HepG2 (cell line): ENCODE data around the gene PAK1IP1. TPM values are rescaled to one million over a fixed set of nuclear protein-coding genes. Genes with fewer than 3 reads are reported as not detected.
"Not testable (repeated sequence)": the region's sequence is repeated elsewhere in the genome, so short reads cannot be mapped to it uniquely, and the experiment has no call there.

Experiments used
- ATAC-seq: fragments of 200-7000 bp; cut with Tn5 transposase; 3 replicates; pipeline ENCODE4 v1.9.1; 2020; ENCODE audit warnings: mild to moderate bottlenecking, moderate library complexity
- BruUV-seq: library from RNA; stranded (reverse); fragments of 400-500 nt; replicated peaks from 2 replicates; lab custom pipeline; 2021; lab: Mats Ljungman, UMichigan
- CTCF ChIA-PET: fragments of 300-600 bp; formaldehyde crosslinking; extraction: SDS; loops from one replicate; lab custom pipeline; 2021; ENCODE audit warnings: low total read pairs, inconsistent platforms, low intra/inter-chr PET ratio; lab: Yijun Ruan, JAX
- POLR2A ChIA-PET: fragments of 350-600 bp; sonication (Branson Sonifier 250); formaldehyde crosslinking; loops from one replicate; lab custom pipeline; 2020; ENCODE audit warnings: antibody characterized with exemption, inconsistent platforms; lab: Yijun Ruan, JAX
- DNase-seq: peaks from one replicate; pipeline ENCODE4 v3.0.0-alpha.2; 2015; ENCODE audit warnings: low spot score
- FAIRE-seq: peaks from 3 replicates; lab custom pipeline; 2011; peaks lifted over from hg19 to GRCh38; lab: Jason Lieb, UNC
- H2AFZ ChIP-seq: one replicate; pipeline ENCODE4 v1.6.1; 2011; ENCODE audit warnings: low read length, inconsistent platforms
- H3K27ac ChIP-seq: fragments of 300-600 bp; 3 replicates; pipeline ENCODE4 v1.8.0; 2011; ENCODE audit warnings: mixed run types, mild to moderate bottlenecking, mixed read lengths, low read length, inconsistent platforms; ENCODE audit not compliant: insufficient read depth; ENCODE audit errors: extremely low read length
- H3K27me3 ChIP-seq, 2 experiments: fragments of 200-600 bp in 1 of 2; 2 replicates in 1 of 2; 3 replicates in 1 of 2; pipeline versions ENCODE4 v1.6.0 to v1.8.0; 2011; ENCODE audit warnings: low read length in 2 of 2, mild to moderate bottlenecking in 2 of 2, moderate library complexity in 2 of 2, inconsistent platforms in 1 of 2; ENCODE audit not compliant: insufficient read depth in 2 of 2, control insufficient read depth in 1 of 2
- H3K36me3 ChIP-seq, 2 experiments: fragments of 200-600 bp in 1 of 2; replicated peaks in 1 of 2; 2 replicates in 1 of 2; 3 replicates in 1 of 2; pipeline versions ENCODE4 v1.5.1 to v1.8.0; 2011; ENCODE audit warnings: low read length in 2 of 2, inconsistent platforms in 1 of 2; ENCODE audit not compliant: insufficient read depth in 2 of 2, control insufficient read depth in 1 of 2
- H3K4me1 ChIP-seq: 2 replicates; pipeline ENCODE4 v1.5.1; 2012; ENCODE audit warnings: low read length, inconsistent platforms; ENCODE audit not compliant: insufficient read depth
- H3K4me2 ChIP-seq: 2 replicates; pipeline ENCODE4 v1.6.0; 2011; ENCODE audit warnings: low read depth, low read length, inconsistent platforms
- H3K4me3 ChIP-seq, 3 experiments: fragments of 200-600 bp in 1 of 3; sonication (generic), shearing (Covaris generic) in 1 of 3; replicated peaks in 1 of 3; 2 replicates each; pipeline ENCODE4 v1.5.1; 2011 to 2016; ENCODE audit warnings: low read length in 3 of 3, inconsistent platforms in 2 of 3, low read depth in 2 of 3, mild to moderate bottlenecking in 2 of 3, control low read depth in 1 of 3, mixed read lengths in 1 of 3; ENCODE audit not compliant: insufficient read depth in 1 of 3
- H3K79me2 ChIP-seq: one replicate; pipeline ENCODE4 v1.6.1; 2011; ENCODE audit warnings: low read length, inconsistent platforms; ENCODE audit not compliant: insufficient read depth
- H3K9ac ChIP-seq: 2 replicates; pipeline ENCODE4 v1.6.0; 2011; ENCODE audit warnings: mild to moderate bottlenecking, low read depth, low read length, inconsistent platforms; ENCODE audit not compliant: insufficient read depth
- H3K9me3 ChIP-seq: 2 replicates; pipeline ENCODE4 v1.5.1; 2012; ENCODE audit warnings: mild to moderate bottlenecking, low read length
- H4K20me1 ChIP-seq: 2 replicates; pipeline ENCODE4 v1.6.0; 2011; ENCODE audit warnings: inconsistent platforms, mild to moderate bottlenecking, low read length, moderate library complexity; ENCODE audit not compliant: insufficient read depth
- FIP1L1 ChIP-seq: fragments of 200-400 bp; formaldehyde crosslinking; IDR thresholded peaks from 2 replicates; pipeline ENCODE4 v1.6.1; 2018; ENCODE audit warnings: low read depth, mild to moderate bottlenecking, low read length, moderate library complexity, borderline replicate concordance; ENCODE audit not compliant: insufficient read depth
- LCORL ChIP-seq, 2 experiments: fragments of 450-650 bp in 1 of 2; sonication (generic) in 1 of 2; formaldehyde crosslinking in 1 of 2; IDR thresholded peaks; 2 replicates each; pipeline versions ENCODE4 v1.5.0 to v1.6.1; 2017 to 2020; ENCODE audit warnings: antibody characterized with exemption in 1 of 2, missing genetic modification reagents in 1 of 2
- MAFK ChIP-seq, 2 experiments: IDR thresholded peaks in 1 of 2; conservative IDR thresholded peaks in 1 of 2; 2 replicates each; pipeline ENCODE4 v1.6.1; 2011; ENCODE audit warnings: improper control_type of control experiment in 2 of 2, low read length in 2 of 2
- NFYB ChIP-seq: sonication (generic); formaldehyde crosslinking; IDR thresholded peaks from 2 replicates; pipeline ENCODE4 v1.4.0; 2020; ENCODE audit warnings: missing genetic modification reagents
- NFYC ChIP-seq: IDR thresholded peaks from 2 replicates; pipeline ENCODE4 v1.6.1; 2016; ENCODE audit warnings: missing genetic modification reagents, missing compliant biosample characterization
- PAWR ChIP-seq: sonication (generic); formaldehyde crosslinking; IDR thresholded peaks from 2 replicates; pipeline ENCODE4 v1.4.0; 2020; ENCODE audit warnings: missing genetic modification reagents, mild to moderate bottlenecking, borderline replicate concordance
- POLR2G ChIP-seq: fragments of 200-400 bp; formaldehyde crosslinking; IDR thresholded peaks from 2 replicates; pipeline ENCODE4 v1.6.1; 2018; ENCODE audit warnings: mild to moderate bottlenecking, low read depth, low read length, moderate library complexity
- SRF ChIP-seq: IDR thresholded peaks from 2 replicates; pipeline ENCODE4 v1.6.1; 2011; ENCODE audit warnings: mild to moderate bottlenecking, low read depth, low read length, moderate library complexity
- TCF12 ChIP-seq, 2 experiments: fragments of 450-650 bp in 1 of 2; sonication (generic) in 1 of 2; formaldehyde crosslinking in 1 of 2; IDR thresholded peaks; 2 replicates each; pipeline versions ENCODE4 v1.6.1 to v1.8.0; 2017 to 2022; ENCODE audit warnings: antibody characterized with exemption in 1 of 2, mild to moderate bottlenecking in 1 of 2, missing genetic modification reagents in 1 of 2, moderate library complexity in 1 of 2
- ZBTB37 ChIP-seq: sonication (generic); formaldehyde crosslinking; IDR thresholded peaks from 2 replicates; pipeline ENCODE4 v1.4.0; 2020; ENCODE audit warnings: mild to moderate bottlenecking, missing genetic modification reagents
- ZNF709 ChIP-seq: sonication (generic); formaldehyde crosslinking; IDR thresholded peaks from 2 replicates; pipeline ENCODE4 v1.5.0; 2020; ENCODE audit warnings: mild to moderate bottlenecking, missing genetic modification reagents
- WGBS: methylation state at CpG from one replicate; pipeline ENCODE4 v1.1.6; 2017; ENCODE audit warnings: low lambda C conversion rate; 5-methylcytosine and 5-hydroxymethylcytosine counted together
- in situ Hi-C: cut with HindIII; loops from 2 replicates; pipeline ENCODE4 v1.10.0; 2017; ENCODE audit warnings: low pct_unique_long_range_greater_than_20kb; ENCODE audit not compliant: extremely low pct_ligation_motif_present
- intact Hi-C: fragments of 100-400 bp; cut with micrococcal nuclease; formaldehyde crosslinking; loops from one replicate; pipeline ENCODE4 v1.10.0; 2022; ENCODE audit not compliant: unreplicated experiment
- polyA plus RNA-seq, 8 experiments: library from polyadenylated mRNA; depleted of rRNA in 3 of 8; stranded (reverse) in 7 of 8; unstranded in 1 of 8; fragments of >200 nt; fragmentation: Illumina TruSeq in 4 of 8; extraction: Trizol in 4 of 8; gene quantifications; 2 replicates each; pipeline versions ENCODE4 v1.2.1 to v1.2.3, GENCODE V29; 2011 to 2016; ENCODE audit warnings: low read depth in 4 of 8, missing spikeins in 1 of 8, mixed read lengths in 1 of 8; ENCODE audit not compliant: insufficient read depth in 1 of 8
- total RNA-seq, 5 experiments: library from RNA; depleted of rRNA; stranded (reverse); fragments of >200 nt; fragmentation: Illumina TruSeq; extraction: Trizol; gene quantifications; 2 replicates each; pipeline ENCODE4 v1.2.3, GENCODE V29; 2016; ENCODE audit warnings: low read depth in 1 of 5

Gene PAK1IP1
- total and polyA plus RNA-seq, 2 of the 13 experiments (the other 11 are each of a cell fraction or from before 2014, with no cell fraction given): 23.4 to 66.2 TPM

- CTCF ChIA-PET: no interaction called here
- no peak for DNase-seq
- TF ChIP-seq POLR2G: no peak
- TF ChIP-seq SRF: no peak
- no peak for TF ChIP-seq PAWR (CRISPR knock-in tag)
- no peak for TF ChIP-seq TCF12 (IDR thresholded peaks at IDR 0.05)
- no peak for TF ChIP-seq TCF12 (CRISPR knock-in tag; IDR thresholded peaks at IDR 0.05)
- no peak for TF ChIP-seq ZNF709 (CRISPR knock-in tag)
- no peak for TF ChIP-seq FIP1L1
- no peak for TF ChIP-seq LCORL (IDR thresholded peaks at IDR 0.05)
- TF ChIP-seq LCORL (CRISPR knock-in tag; IDR thresholded peaks at IDR 0.05): no peak
Observed at GRCh38 chr6:10740061-10740460, 45.3 kb downstream of the PAK1IP1 start.

GRCh38 chr6:10741643-10742042 is 46.9 kb downstream of the PAK1IP1 start:
- H3K4me2 ChIP-seq, H4K20me1 ChIP-seq, BruUV-seq, H3K79me2 ChIP-seq, H3K9me3 ChIP-seq, H3K36me3 ChIP-seq, H2AFZ ChIP-seq, H3K27ac ChIP-seq, ATAC-seq, H3K4me3 ChIP-seq, H3K27me3 ChIP-seq, FAIRE-seq: not testable (repeated sequence)
- 87% methylated on average over 4 of the region's 4 CpGs for WGBS
- peak; percentile 73 for TF ChIP-seq NFYB (CRISPR knock-in tag)
- 0 out of 2 replicates have a peak, but pooled peaks have one; percentile 23 for TF ChIP-seq ZBTB37 (CRISPR knock-in tag)
- TF ChIP-seq MAFK (conservative IDR thresholded peaks at IDR 0.05 in 1 of 2, IDR thresholded peaks at IDR 0.05 in 1 of 2; ENCODE audit: low read length in 2 of 2): peak in 1 of 2 experiments; percentile 46; a peak in 1 of 4 replicates
- TF ChIP-seq NFYC (CRISPR knock-in tag): peak; percentile 63
- TF ChIP-seq, all 625 proteins: peak for 4; not testable (repeated sequence) for 621
- intact Hi-C loops, H3K4me1 ChIP-seq, CTCF ChIA-PET, DNase-seq, in situ Hi-C loops, H3K9ac ChIP-seq: not testable (repeated sequence)
- POLR2A ChIA-PET: interaction anchor here (4.4 kb wide), 1 partner anchor 20 kb away, joined by 42 read pairs; the partner anchor contains the start of gene TMEM14C

More at GRCh38 chr6:10740061-10740460, 45.3 kb downstream of the PAK1IP1 start:
- intact Hi-C loops: no loop called here
- BruUV-seq: no TSS peak
- Histone ChIP-seq H3K4me1 (no peaks in the 10 kb centered on the region), H2AFZ (no peak overlapping the region), H3K27ac (no peak overlapping the region), H4K20me1 (no peaks in the 10 kb centered on the region), H3K79me2 (no peaks in the 10 kb centered on the region), H3K9ac (no peak overlapping the region), H3K27me3 (no peaks in the 10 kb centered on the region), H3K36me3 (no peaks in the 10 kb centered on the region; a peak in 2 of 5 replicates), H3K4me3 (no peak overlapping the region), H3K4me2 (no peak overlapping the region), H3K9me3 (no peaks in the 10 kb centered on the region)
- no peak for FAIRE-seq
- POLR2A ChIA-PET: no interaction called here
- no peak for ATAC-seq
- in situ Hi-C loops: no loop called here
